Activated naive CD8-positive, alpha-beta T cell treated with anti-CD3 and anti-CD28 coated beads, Interleukin-2, amount 10 ng/mL, durations not matched to agents 7 days and 5 days (primary cell): Measurements from ENCODE around the gene GFAP. TPM values are rescaled to one million over a fixed set of nuclear protein-coding genes. Genes with fewer than 3 reads are reported as not detected.
A peak's percentile ranks its signal among the peaks of the same experiment; 100 is the strongest.

ENCODE experiments used
- ATAC-seq: fragments of 150-1000 bp; cut with Tn5 transposase; one replicate; pipeline ENCODE4 v1.10.0; 2021; ENCODE audit warnings: low read depth, moderate library complexity
- POLR2A ChIA-PET: fragments of 350-600 bp; sonication (Branson Sonifier 250); formaldehyde crosslinking; loops from one replicate; lab custom pipeline; 2021; ENCODE audit warnings: antibody characterized with exemption; lab: Charles Lee
- DNase-seq: peaks from one replicate; pipeline ENCODE4 v3.0.0; 2021
- H3K27ac Mint-ChIP-seq: one replicate; pipeline ENCODE4 v1.8.0; 2022; ENCODE audit warnings: mild to moderate bottlenecking, mixed read lengths
- H3K27me3 Mint-ChIP-seq: one replicate; pipeline ENCODE4 v1.8.0; 2022; ENCODE audit warnings: mild to moderate bottlenecking, moderate library complexity, mixed read lengths
- H3K36me3 Mint-ChIP-seq: one replicate; pipeline ENCODE4 v1.8.0; 2021; ENCODE audit warnings: mild to moderate bottlenecking, mixed read lengths
- H3K4me1 Mint-ChIP-seq: one replicate; pipeline ENCODE4 v1.8.0; 2021; ENCODE audit warnings: mixed read lengths
- H3K4me3 Mint-ChIP-seq: one replicate; pipeline ENCODE4 v1.8.0; 2022; ENCODE audit warnings: mild to moderate bottlenecking, moderate library complexity, mixed read lengths
- H3K9me3 Mint-ChIP-seq: one replicate; pipeline ENCODE4 v1.8.0; 2021; ENCODE audit warnings: mixed read lengths
- total RNA-seq, 2 experiments: library from RNA; stranded (reverse); gene quantifications; one replicate each; pipeline ENCODE4 v1.2.3, GENCODE V29; 2021

GFAP gene
- total RNA-seq, 2 experiments from 2014 or later: not detected

DNA sequence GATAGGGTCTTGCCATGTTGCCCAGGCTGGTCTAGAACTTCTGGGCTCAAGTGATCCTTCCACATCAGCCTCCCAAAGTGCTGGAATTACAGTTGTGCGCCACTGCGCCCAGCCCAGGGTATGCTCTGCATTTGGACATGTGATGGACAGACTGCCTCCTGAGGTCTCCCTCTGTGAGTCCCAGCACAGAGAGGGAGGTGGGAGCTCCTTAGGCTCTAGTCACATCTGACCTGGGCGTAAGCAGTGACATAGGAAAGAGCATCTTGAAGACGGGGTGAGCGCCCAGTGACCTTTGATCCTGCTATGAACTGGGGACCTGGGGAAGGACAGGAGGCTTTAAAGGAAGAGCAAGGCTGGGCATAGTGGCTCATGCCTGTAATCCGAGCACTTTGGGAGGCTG is 2.2 kb upstream of the GFAP start:
- H3K27me3 Mint-ChIP-seq: peaks cover 52% of the 10 kb centered on the region
- no peak overlapping the region for H3K27ac Mint-ChIP-seq
- POLR2A ChIA-PET: interaction anchor here (1.3 kb wide), 1 partner anchor 104 kb away, joined by 4 read pairs; no protein-coding TSS in a partner anchor
- H3K36me3 Mint-ChIP-seq: no peaks in the 10 kb centered on the region
- no peak overlapping the region for H3K4me3 Mint-ChIP-seq
- peak; percentile 14 for DNase-seq
- H3K9me3 Mint-ChIP-seq: no peaks in the 10 kb centered on the region
- peaks cover 11% of the 10 kb centered on the region for H3K4me1 Mint-ChIP-seq
- no peak for ATAC-seq

DNA sequence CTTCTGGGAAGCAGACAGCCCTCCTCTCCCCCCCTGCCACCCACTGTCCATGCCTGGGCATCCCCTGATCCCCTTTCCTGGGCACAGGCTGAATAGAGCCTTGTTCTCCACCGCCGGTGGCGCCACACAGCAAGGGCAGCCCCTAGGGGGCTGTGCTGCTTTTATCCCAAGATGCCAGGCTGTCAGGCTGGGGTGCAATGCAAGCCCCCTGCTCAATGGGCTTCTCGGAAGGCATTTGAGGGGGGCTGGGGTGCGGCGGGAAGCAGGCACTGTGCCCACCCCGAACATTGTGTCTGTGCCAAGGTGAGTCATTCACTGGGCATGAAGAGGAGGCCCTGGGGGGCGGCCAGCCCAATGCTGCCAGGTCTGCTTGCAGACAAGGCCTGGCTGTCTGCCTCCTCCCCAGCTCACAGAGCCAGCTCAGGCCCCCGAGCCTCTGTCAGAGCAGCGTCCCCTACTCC is 1.5 kb upstream of the GFAP start:
- Mint-ChIP-seq H3K36me3 (no peaks in the 10 kb centered on the region), H3K4me3 (no peak overlapping the region), H3K27me3 (peaks cover 52% of the 10 kb centered on the region), H3K4me1 (peaks cover 11% of the 10 kb centered on the region), H3K9me3 (no peaks in the 10 kb centered on the region), H3K27ac (no peak overlapping the region)
- ATAC-seq (no peak), DNase-seq (no peak)
- POLR2A ChIA-PET: no interaction called here

DNA sequence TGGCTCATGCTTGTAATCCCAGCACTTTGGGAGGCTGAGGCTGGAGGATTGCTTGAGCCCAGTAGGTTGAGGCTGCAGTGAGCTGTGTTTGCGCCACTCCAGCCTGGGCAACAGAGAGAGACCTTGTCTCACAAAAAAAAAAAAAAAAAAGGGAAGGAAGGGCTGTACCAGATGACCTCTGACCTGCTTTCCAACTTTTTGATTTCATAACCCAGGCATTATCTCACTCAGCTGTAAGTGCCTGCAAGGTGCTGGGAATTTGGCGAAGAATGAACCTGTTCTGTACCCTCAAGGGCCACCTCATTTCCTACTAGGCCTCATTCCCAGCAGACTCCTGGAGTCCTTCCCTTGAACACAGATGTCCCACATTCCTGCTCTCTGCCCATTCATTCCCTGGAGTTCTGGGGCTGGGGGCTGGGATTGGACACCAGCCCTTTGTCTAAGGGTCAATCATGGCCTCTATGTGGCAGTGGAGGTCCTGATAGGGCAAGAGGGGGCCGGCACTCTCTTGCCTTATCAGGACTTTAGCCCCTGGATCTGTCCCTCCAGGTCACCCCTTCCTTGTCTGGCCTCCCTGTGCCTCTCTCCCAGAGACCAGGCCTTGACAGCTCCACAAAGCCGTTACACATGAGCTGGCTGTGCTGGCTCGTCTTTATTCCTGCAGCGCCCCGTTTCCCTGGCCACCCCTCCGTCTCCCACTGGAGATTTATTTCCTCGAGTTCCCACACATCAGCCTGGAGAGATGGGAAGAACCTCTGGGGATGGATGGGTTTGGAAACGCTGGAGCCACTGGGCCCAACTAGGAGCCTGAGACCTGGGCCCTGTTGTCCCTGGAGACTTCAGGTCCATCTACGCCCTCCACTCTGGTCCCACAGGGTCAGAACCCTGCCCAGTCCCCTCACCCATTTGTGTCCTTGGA is 821 bp upstream of the GFAP start:
- POLR2A ChIA-PET: no interaction called here
- Mint-ChIP-seq H3K36me3 (no peaks in the 10 kb centered on the region), H3K27ac (no peak overlapping the region), H3K4me1 (peaks cover 11% of the 10 kb centered on the region), H3K27me3 (peaks cover 49% of the 10 kb centered on the region), H3K4me3 (no peak overlapping the region), H3K9me3 (no peaks in the 10 kb centered on the region)
- no peak for DNase-seq
- no peak for ATAC-seq

DNA sequence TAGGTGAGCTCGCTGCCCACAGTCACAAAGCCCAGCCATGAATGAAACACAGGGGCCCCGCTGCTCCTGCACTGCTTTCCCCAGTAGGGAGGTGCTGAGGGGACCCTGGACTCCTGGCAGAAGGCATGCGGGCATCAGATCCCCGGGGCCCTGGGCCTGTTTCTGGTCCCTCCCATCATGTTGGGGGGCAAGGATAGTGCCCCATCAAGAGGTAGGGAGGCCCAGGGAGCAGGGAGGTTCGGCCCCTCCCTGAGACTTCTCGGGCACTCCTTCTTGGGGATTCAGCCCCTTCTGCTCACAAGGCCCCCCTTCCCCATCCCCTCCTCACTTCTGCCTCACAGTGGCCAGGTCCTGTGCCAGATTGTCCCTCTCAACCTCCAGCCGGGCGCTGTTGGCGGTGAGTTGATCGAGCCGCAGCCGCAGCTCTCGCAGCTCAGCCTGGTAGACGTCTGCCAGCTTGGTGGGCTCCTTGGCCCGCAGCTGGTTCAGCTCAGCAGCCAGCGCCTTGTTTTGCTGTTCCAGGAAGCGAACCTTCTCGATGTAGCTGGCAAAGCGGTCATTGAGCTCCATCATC is 515 bp downstream of the GFAP start:
- ATAC-seq (no peak), DNase-seq (no peak)
- no peak overlapping the region for H3K4me3 Mint-ChIP-seq
- H3K27ac Mint-ChIP-seq: no peak overlapping the region
- peaks cover 40% of the 10 kb centered on the region for H3K27me3 Mint-ChIP-seq
- no peaks in the 10 kb centered on the region for H3K36me3 Mint-ChIP-seq
- H3K4me1 Mint-ChIP-seq: peaks cover 9% of the 10 kb centered on the region
- POLR2A ChIA-PET: no interaction called here
- no peaks in the 10 kb centered on the region for H3K9me3 Mint-ChIP-seq

DNA sequence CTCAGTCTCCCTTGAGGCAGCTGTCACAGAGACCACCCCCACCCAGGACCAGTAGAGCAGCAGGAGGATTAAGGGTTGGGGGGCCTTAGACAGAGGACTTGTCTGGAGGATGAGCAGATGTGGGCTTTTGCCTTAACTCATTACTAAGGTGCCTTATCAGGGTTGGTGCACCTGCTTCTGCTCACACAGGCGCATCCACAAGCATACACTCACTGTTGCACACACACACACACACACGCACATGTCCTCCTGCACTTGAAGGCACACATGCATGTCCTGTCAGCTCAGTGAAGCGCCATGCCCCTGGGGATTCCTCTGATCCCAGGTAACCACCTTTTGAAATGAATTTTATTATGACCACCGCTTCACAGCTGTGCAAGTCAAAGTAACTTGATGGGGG is 1.2 kb downstream of the GFAP start:
- ATAC-seq (no peak), DNase-seq (no peak)
- H3K27me3 Mint-ChIP-seq: peaks cover 39% of the 10 kb centered on the region
- H3K4me1 Mint-ChIP-seq: peaks cover 9% of the 10 kb centered on the region
- no peak overlapping the region for H3K27ac Mint-ChIP-seq
- H3K4me3 Mint-ChIP-seq: no peak overlapping the region
- no peaks in the 10 kb centered on the region for H3K36me3 Mint-ChIP-seq
- POLR2A ChIA-PET: no interaction called here
- no peaks in the 10 kb centered on the region for H3K9me3 Mint-ChIP-seq

DNA sequence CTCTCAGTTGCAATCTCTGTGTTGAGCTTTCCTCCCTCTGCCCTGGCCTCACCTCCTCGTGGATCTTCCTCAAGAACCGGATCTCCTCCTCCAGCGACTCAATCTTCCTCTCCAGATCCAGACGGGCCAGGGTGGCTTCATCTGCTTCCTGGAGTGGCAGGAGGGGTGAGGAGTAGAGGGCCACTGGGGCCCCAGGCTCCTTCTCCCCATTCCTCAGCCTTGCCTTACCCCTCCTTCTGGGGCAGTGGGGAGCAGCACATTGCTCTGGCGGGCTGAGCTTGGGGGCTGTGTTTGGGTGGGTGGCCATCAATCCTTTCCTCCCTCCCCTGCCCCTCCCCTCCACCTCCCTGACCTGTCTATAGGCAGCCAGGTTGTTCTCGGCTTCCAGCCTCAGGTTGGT is 1.6 kb downstream of the GFAP start:
- Mint-ChIP-seq H3K9me3 (no peaks in the 10 kb centered on the region), H3K27ac (no peak overlapping the region), H3K36me3 (no peaks in the 10 kb centered on the region), H3K4me3 (peak overlapping the region; percentile 5), H3K4me1 (peaks cover 9% of the 10 kb centered on the region), H3K27me3 (peaks cover 37% of the 10 kb centered on the region)
- no peak for ATAC-seq
- no peak for DNase-seq
- POLR2A ChIA-PET: no interaction called here

DNA sequence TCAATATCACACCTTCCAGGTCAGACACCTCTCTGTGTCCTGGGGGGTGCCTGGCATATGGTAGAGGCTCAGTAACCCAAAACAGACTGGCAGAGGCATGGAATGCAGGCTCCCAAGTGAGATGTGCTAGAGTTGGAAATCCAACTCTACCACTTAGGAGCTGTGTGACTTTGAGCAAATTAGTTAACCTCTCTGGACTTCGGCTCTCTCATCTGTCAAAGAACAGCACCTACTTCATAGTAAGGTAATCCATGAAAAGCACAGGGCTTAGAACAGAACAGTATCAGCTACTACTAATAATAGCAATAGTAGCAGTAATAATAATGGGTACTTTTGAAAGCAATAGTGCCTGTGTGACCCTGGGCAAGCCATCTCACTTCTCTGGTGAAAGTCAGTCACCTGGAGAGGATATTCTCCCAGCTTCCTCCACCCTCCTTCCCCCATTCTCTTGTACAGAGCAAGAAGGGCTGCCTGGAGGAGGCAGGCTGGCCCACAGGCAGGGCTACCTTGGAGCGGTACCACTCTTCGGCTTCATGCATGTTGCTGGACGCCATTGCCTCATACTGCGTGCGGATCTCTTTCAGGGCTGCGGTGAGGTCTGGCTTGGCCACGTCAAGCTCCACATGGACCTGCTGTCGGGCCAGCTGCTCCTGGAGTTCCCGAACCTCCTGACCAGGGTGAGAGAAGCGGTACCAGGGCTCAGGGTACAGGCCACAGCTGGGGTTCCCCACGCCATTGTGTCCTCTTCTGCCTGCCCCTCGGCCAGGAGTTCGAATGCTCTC is 2.3 kb downstream of the GFAP start:
- Mint-ChIP-seq H3K27me3 (peaks cover 30% of the 10 kb centered on the region), H3K4me3 (no peak overlapping the region), H3K27ac (no peak overlapping the region), H3K36me3 (no peaks in the 10 kb centered on the region), H3K4me1 (peaks cover 9% of the 10 kb centered on the region), H3K9me3 (no peaks in the 10 kb centered on the region)
- POLR2A ChIA-PET: no interaction called here
- no peak for ATAC-seq
- DNase-seq: no peak

DNA sequence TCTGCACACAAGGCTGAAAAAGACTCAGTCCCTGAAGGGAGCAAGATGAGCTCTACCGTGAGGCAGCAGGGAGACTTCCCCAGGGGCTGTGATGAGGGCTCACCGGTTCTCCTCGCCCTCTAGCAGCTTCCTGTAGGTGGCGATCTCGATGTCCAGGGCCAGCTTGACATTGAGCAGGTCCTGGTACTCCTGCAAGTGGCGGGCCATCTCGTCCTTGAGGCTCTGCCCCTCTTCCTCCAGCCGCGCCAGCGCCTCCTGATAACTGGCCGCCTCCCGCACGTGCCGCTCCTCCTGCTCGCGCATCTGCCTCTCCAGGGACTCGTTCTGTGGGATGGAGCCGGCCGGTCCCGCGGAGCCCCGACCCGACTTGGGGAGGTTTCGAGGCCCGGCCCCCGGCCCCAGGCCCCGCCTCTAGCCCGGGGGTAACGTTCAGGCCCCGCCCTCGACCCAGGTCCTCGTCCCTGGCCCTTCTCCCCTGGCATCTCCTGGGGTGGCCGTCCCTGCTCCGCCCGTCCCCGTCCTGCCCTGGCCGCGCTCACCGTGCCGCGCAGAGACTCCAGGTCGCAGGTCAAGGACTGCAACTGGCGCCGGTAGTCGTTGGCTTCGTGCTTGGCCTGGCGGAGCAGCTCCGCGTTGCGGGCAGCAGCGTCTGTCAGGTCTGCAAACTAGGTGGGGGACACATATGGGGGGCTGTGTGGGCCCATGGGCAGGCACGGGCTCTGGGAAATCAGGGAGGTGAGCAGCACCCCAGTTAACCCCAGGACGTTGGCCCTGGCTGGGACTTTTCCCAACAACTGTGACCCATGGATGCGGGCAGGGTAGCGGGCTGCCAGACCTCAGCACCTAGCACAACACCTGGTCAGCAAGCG is 3.9 kb downstream of the GFAP start:
- Mint-ChIP-seq H3K27ac (no peak overlapping the region), H3K9me3 (no peaks in the 10 kb centered on the region), H3K4me1 (peaks cover 9% of the 10 kb centered on the region), H3K27me3 (peaks cover 27% of the 10 kb centered on the region), H3K36me3 (no peaks in the 10 kb centered on the region), H3K4me3 (peak overlapping the region; percentile 48)
- peak; percentile 84 for ATAC-seq
- POLR2A ChIA-PET: interaction anchor here (0.8 to 1.0 kb wide), 2 partner anchors 9 kb away, joined by 3 read pairs; no protein-coding TSS in a partner anchor
- peak; percentile 59 for DNase-seq

DNA sequence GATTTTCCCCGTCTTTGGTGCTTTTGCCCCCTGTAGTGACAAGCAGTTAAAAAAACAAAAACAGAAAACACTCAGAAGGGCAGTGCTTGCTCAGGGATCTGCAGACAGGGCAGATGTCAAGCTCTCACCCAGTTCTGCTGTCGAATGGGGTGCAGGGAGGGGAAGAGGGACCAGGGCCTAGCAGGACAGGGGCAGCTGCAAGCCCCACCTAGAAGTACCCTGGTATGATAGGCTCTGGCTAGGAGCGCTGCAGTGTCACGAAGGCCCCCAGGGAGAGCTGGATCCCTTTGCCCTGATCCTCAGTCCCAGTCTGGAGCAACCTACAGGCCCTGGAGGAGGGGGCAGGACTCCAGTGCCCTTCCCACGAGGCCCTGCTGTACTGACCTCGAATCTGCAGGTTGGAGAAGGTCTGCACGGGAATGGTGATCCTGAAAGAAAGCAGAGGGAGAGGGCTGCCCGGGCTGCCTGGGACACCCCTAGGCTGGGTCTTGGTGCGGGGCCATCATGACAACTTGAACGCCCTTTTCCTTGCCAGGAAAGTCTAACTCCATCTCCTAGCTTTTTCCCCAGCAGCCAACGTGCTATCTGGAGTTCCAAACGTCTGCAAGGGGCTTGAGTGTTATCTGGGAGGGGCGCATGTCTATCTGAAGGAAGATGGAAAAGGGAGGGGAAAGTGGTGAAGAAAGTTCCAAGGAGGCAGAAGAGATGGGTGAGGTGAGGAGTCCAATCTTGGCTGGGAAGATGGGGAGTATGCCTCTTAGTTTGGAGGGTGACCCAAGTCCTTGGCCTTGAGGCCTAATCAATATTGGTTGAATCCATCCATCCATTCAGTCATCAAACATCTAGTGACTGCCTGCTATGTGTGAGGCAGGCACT is 4.8 kb downstream of the GFAP start:
- Mint-ChIP-seq H3K27me3 (peaks cover 27% of the 10 kb centered on the region), H3K4me1 (peaks cover 9% of the 10 kb centered on the region), H3K27ac (no peak overlapping the region), H3K4me3 (no peak overlapping the region), H3K9me3 (no peaks in the 10 kb centered on the region), H3K36me3 (no peaks in the 10 kb centered on the region)
- ATAC-seq (no peak), DNase-seq (no peak)
- POLR2A ChIA-PET: interaction anchor here (0.8 to 1.0 kb wide), 3 partner anchors 8 to 11 kb away, joined by 3 to 5 read pairs (median 3); partner anchors contain the start of gene EFTUD2

DNA sequence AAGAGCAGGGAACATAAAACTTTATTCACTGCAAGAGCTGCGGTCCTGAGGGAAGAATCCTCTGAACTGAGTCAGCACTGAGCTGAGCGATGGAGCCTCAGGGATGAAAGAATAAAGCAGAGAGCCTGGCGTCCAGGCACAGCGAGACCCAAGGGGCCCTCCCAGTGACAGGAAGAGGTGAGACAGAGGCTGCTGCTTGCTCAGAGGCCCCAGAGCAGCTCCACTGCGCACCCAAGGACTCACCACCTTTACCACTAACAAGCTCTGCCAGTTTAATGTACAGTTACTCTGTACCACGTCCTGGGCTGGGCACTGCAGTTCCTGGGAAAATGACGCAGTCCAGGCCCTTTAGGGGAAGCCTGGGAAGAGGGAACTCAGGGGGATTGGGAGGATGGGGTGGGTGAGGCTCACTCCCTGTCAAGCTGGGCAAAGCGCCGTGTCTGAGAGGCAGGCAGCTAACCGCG is 5.6 kb downstream of the GFAP start:
- ATAC-seq: no peak
- H3K27ac Mint-ChIP-seq: no peak overlapping the region
- H3K4me3 Mint-ChIP-seq: no peak overlapping the region
- POLR2A ChIA-PET: interaction anchor here (1.0 kb wide), 1 partner anchor 11 kb away, joined by 5 read pairs; the partner anchor contains the start of gene EFTUD2
- H3K27me3 Mint-ChIP-seq: peaks cover 27% of the 10 kb centered on the region
- peaks cover 9% of the 10 kb centered on the region for H3K4me1 Mint-ChIP-seq
- H3K36me3 Mint-ChIP-seq: no peaks in the 10 kb centered on the region
- no peak for DNase-seq
- H3K9me3 Mint-ChIP-seq: no peaks in the 10 kb centered on the region

DNA sequence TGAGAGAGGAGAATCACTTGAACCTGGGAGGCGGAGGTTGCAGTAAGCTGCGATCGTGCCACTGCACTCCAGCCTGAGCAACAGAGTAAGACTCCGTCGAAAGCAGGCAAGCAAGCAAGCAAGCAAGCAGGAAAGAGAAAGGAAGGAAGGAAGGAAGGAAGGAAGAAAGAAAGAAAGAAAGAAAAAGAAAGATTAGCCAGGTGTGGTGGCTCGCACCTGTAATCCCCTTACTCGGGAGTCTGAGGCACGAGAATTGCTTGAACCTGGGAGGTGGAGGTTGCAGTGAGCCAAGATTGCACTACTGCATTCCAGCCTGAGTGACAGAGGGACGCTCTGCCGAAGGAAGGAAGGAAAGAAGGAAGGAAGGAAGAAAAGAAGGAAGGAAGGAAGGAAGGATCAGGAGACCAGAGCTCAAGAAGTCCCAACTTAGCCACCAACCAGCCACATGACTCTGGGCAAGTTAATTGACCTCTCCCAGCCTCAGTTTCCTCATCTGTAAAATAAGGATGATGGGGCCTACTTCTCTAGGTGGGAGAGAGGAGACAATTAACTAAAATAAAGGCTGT is 6.5 kb downstream of the GFAP start:
- H3K9me3 Mint-ChIP-seq: no peaks in the 10 kb centered on the region
- ATAC-seq: no peak

More for the DNA sequence above, 6.5 kb downstream of the GFAP start:
- POLR2A ChIA-PET: no interaction called here
- no peak for DNase-seq
- H3K27ac Mint-ChIP-seq: no peak overlapping the region
- H3K27me3 Mint-ChIP-seq: peaks cover 24% of the 10 kb centered on the region
- peaks cover 9% of the 10 kb centered on the region for H3K4me1 Mint-ChIP-seq
- H3K36me3 Mint-ChIP-seq: no peaks in the 10 kb centered on the region
- H3K4me3 Mint-ChIP-seq: no peak overlapping the region
